Measurements from ENCODE around the gene ATP5IF1. TPM values are rescaled to one million over a fixed set of nuclear protein-coding genes. Genes with fewer than 3 reads are reported as not detected.

The ATP5IF1 gene
- total and polyA plus RNA-seq, 2 of the 8 experiments (the other 6 are each of a cell fraction or from before 2014, with no cell fraction given) = 198 to 242 TPM

- TF ChIP-seq SAP30 (IDR thresholded peaks at IDR 0.05; ENCODE audit: insufficient read depth, insufficient replicate concordance, low read length) = no peak
- TF ChIP-seq RBBP5 (IDR thresholded peaks at IDR 0.05; ENCODE audit: borderline replicate concordance, low read depth, low read length) = no peak
- no peak for TF ChIP-seq KDM1A (IDR thresholded peaks at IDR 0.05; ENCODE audit: borderline replicate concordance, low read length)
- TF ChIP-seq POLR2A (IDR thresholded peaks at IDR 0.05; ENCODE audit: control extremely low read depth in 1 of 2, low read depth in 2 of 2, low read length in 2 of 2) = no peak
- no peak for TF ChIP-seq CTBP2 (IDR thresholded peaks at IDR 0.05; ENCODE audit: borderline replicate concordance, insufficient read depth, insufficient read length, low read length)
These were observed 21.8 kb downstream of the ATP5IF1 start (continued) for GRCh38 chr1:28257736-28258135.

All from H1 (cell line).